Naive B cell (primary cell): Measurements from ENCODE around the gene STXBP6. TPM values are rescaled to one million over a fixed set of nuclear protein-coding genes. Genes with fewer than 3 reads are reported as not detected.
"Not testable (repeated sequence)": the region's sequence is repeated elsewhere in the genome, so short reads cannot be mapped to it uniquely, and the experiment has no call there.

Experiments used
- ATAC-seq, 2 donors: fragments of 150-1000 bp; cut with Tn5 transposase; 2 replicates each; pipeline ENCODE4 v1.10.0; 2021; ENCODE audit warnings: low read depth in 2 of 2, mild to moderate bottlenecking in 2 of 2, moderate library complexity in 2 of 2
- DNase-seq: peaks from one replicate; pipeline ENCODE4 v3.0.0; 2022
- H3K27ac Mint-ChIP-seq, 6 donors: one replicate each; pipeline ENCODE4 v1.8.0; 2020 to 2022; ENCODE audit warnings: mild to moderate bottlenecking in 6 of 6, mixed read lengths in 6 of 6, moderate library complexity in 5 of 6, inconsistent platforms in 2 of 6
- H3K27me3 Mint-ChIP-seq, 3 donors: one replicate each; pipeline ENCODE4 v1.8.0; 2021 to 2022; ENCODE audit warnings: mixed read lengths in 3 of 3, mild to moderate bottlenecking in 1 of 3
- H3K36me3 Mint-ChIP-seq, 2 donors: one replicate each; pipeline ENCODE4 v1.8.0; 2020 to 2022; ENCODE audit warnings: mixed read lengths in 2 of 2, inconsistent platforms in 1 of 2, mild to moderate bottlenecking in 1 of 2
- H3K4me1 Mint-ChIP-seq, 3 donors: one replicate each; pipeline ENCODE4 v1.8.0; 2020 to 2022; ENCODE audit warnings: mixed read lengths in 3 of 3, inconsistent platforms in 1 of 3, mild to moderate bottlenecking in 1 of 3, moderate library complexity in 1 of 3
- H3K4me3 Mint-ChIP-seq, 8 donors: one replicate each; pipeline ENCODE4 v1.8.0; 2020 to 2022; ENCODE audit warnings: mild to moderate bottlenecking in 8 of 8, mixed read lengths in 8 of 8, moderate library complexity in 8 of 8, inconsistent platforms in 2 of 8
- H3K9me3 Mint-ChIP-seq, 7 donors: one replicate each; pipeline ENCODE4 v1.8.0; 2020 to 2022; ENCODE audit warnings: mixed read lengths in 7 of 7, mild to moderate bottlenecking in 5 of 7, inconsistent platforms in 2 of 7, moderate library complexity in 1 of 7
- polyA plus RNA-seq, 6 donors: library from polyadenylated mRNA; unstranded; fragments of 300-500 nt; fragmentation: Illumina TruSeq; gene quantifications; one replicate each; pipeline ENCODE4 v1.2.3, GENCODE V29; 2021; ENCODE audit warnings: low read depth in 6 of 6

STXBP6 gene
- polyA plus RNA-seq, 6 donors from 2014 or later = not detected

GRCh38 chr14:24947131-24947530 lies 102.8 kb downstream of the STXBP6 start:
- DNase-seq (no peak), ATAC-seq (no peak)
- Mint-ChIP-seq H3K27me3 (peaks cover 8 to 12% (median 10%) of the 10 kb centered on the region in 3 donors), H3K36me3 (no peaks in the 10 kb centered on the region), H3K4me1 (no peaks in the 10 kb centered on the region), H3K9me3 (peaks cover 0 to 8% (median 3%) of the 10 kb centered on the region in 7 donors), H3K27ac (no peak overlapping the region), H3K4me3 (no peak overlapping the region)

GRCh38 chr14:24944800-24945199 lies 105.1 kb downstream of the STXBP6 start:
- Mint-ChIP-seq H3K36me3 (no peaks in the 10 kb centered on the region), H3K4me3 (no peak overlapping the region), H3K27ac (peak overlapping the region in 1 of 6 donors; percentile 3), H3K9me3 (peaks cover 0 to 5% (median 2%) of the 10 kb centered on the region in 7 donors), H3K4me1 (no peaks in the 10 kb centered on the region), H3K27me3 (peaks cover 8 to 12% (median 10%) of the 10 kb centered on the region in 3 donors)
- ATAC-seq = no peak
- DNase-seq = no peak

- H3K27ac Mint-ChIP-seq = no peak overlapping the region
- H3K36me3 Mint-ChIP-seq = no peaks in the 10 kb centered on the region
- no peaks in the 10 kb centered on the region for H3K4me1 Mint-ChIP-seq
- ATAC-seq (no peak), DNase-seq (no peak)
- peaks cover 8 to 12% (median 10%) of the 10 kb centered on the region in 3 donors for H3K27me3 Mint-ChIP-seq
- H3K9me3 Mint-ChIP-seq = peaks cover 0 to 5% (median 2%) of the 10 kb centered on the region in 7 donors
- no peak overlapping the region for H3K4me3 Mint-ChIP-seq
These were observed 106.9 kb downstream of the STXBP6 start for GRCh38 chr14:24943024-24943423.

GRCh38 chr14:24941719-24942118 lies 108.2 kb downstream of the STXBP6 start:
- H3K27me3 Mint-ChIP-seq = peaks cover 5 to 7% (median 7%) of the 10 kb centered on the region in 3 donors
- no peak overlapping the region for H3K4me3 Mint-ChIP-seq
- H3K4me1 Mint-ChIP-seq = no peaks in the 10 kb centered on the region
- ATAC-seq (no peak), DNase-seq (no peak)
- peaks cover 0 to 5% (median 2%) of the 10 kb centered on the region in 7 donors for H3K9me3 Mint-ChIP-seq
- no peaks in the 10 kb centered on the region for H3K36me3 Mint-ChIP-seq
- H3K27ac Mint-ChIP-seq = no peak overlapping the region

DNA sequence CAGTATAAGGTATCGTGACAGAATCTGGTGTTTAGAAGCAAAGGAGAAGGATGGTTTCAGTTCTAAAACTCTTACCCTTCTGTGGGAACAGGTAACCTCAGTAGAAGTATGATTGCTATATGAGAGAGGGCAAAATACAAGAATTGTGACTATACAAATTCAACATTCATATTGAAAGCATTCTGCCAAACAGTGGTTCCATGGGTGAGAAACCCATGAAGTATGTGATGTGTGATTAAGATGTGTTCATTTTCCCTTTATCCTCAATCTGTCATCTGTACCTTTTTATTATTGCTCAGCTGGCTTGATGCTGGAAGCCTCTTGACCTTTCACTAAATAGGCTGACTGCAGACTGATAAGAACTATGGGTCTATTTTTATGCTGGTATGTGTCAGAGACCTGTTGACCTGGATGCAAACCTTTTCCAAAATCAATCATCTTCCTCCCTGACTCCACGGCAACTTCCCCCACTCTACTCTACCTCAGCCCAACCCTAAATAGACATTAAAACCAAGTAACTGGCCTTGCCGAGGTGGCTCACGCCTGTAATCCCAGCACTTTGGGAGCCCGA lies 109.6 kb downstream of the STXBP6 start:
- ATAC-seq (no peak), DNase-seq (no peak)
- peak overlapping the region in 1 of 8 donors; percentile 13 for H3K4me3 Mint-ChIP-seq
- no peaks in the 10 kb centered on the region for H3K4me1 Mint-ChIP-seq
- peaks cover 0 to 3% of the 10 kb centered on the region in 2 donors for H3K36me3 Mint-ChIP-seq
- H3K27me3 Mint-ChIP-seq = no peaks in the 10 kb centered on the region
- peak overlapping the region in 1 of 6 donors; percentile 22 for H3K27ac Mint-ChIP-seq
- peaks cover 0 to 7% (median 0%) of the 10 kb centered on the region in 7 donors for H3K9me3 Mint-ChIP-seq

GRCh38 chr14:24938593-24938992 lies 111.4 kb downstream of the STXBP6 start:
- Mint-ChIP-seq H3K9me3 (peaks cover 0 to 7% (median 0%) of the 10 kb centered on the region in 7 donors), H3K4me1 (no peaks in the 10 kb centered on the region), H3K36me3 (peaks cover 0 to 3% of the 10 kb centered on the region in 2 donors), H3K4me3 (no peak overlapping the region), H3K27me3 (no peaks in the 10 kb centered on the region), H3K27ac (no peak overlapping the region)
- no peak for ATAC-seq
- no peak for DNase-seq

- Mint-ChIP-seq H3K27me3 (peaks cover 3 to 9% (median 8%) of the 10 kb centered on the region in 3 donors), H3K4me3 (no peak overlapping the region), H3K36me3 (peaks cover 0 to 3% of the 10 kb centered on the region in 2 donors), H3K9me3 (peaks cover 0 to 7% (median 0%) of the 10 kb centered on the region in 7 donors), H3K4me1 (no peaks in the 10 kb centered on the region), H3K27ac (no peak overlapping the region)
- DNase-seq = no peak
- no peak for ATAC-seq
These were observed 112.6 kb downstream of the STXBP6 start for GRCh38 chr14:24937300-24937699.

- not testable (repeated sequence) for H3K4me3 Mint-ChIP-seq, ATAC-seq, DNase-seq, H3K36me3 Mint-ChIP-seq, H3K4me1 Mint-ChIP-seq, H3K27ac Mint-ChIP-seq, H3K9me3 Mint-ChIP-seq
- peaks cover 4 to 14% (median 8%) of the 10 kb centered on the region in 3 donors for H3K27me3 Mint-ChIP-seq
These were observed 113.2 kb downstream of the STXBP6 start for GRCh38 chr14:24936773-24937172.

DNA sequence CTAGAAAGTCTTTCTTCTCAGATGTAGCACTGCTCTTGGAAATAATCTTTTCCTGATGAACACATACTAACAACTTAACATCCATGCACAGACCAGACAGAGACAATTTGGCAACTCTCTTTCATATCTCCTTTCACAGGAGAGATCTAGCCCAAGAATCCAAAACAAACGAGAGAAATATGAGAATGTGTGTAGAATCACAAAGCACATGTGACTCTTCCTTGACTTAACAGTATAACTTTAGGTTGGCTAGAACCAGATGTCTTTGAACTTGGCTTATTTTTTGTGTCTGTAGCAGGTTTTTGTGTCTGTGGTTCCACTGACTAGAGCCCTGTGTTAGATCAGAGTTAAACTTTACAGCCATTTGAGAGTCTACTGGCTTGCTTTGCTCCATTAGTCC lies 114.2 kb downstream of the STXBP6 start:
- DNase-seq (no peak), ATAC-seq (no peak)
- Mint-ChIP-seq H3K27ac (no peak overlapping the region), H3K9me3 (peaks cover 0 to 7% (median 2%) of the 10 kb centered on the region in 7 donors), H3K36me3 (peaks cover 0 to 3% of the 10 kb centered on the region in 2 donors), H3K27me3 (peaks cover 8 to 20% (median 9%) of the 10 kb centered on the region in 3 donors), H3K4me3 (no peak overlapping the region), H3K4me1 (no peaks in the 10 kb centered on the region)

- Mint-ChIP-seq H3K36me3 (no peaks in the 10 kb centered on the region), H3K27ac (no peak overlapping the region), H3K27me3 (peaks cover 8 to 20% (median 16%) of the 10 kb centered on the region in 3 donors), H3K9me3 (peaks cover 0 to 3% (median 0%) of the 10 kb centered on the region in 7 donors), H3K4me1 (no peaks in the 10 kb centered on the region), H3K4me3 (no peak overlapping the region)
- DNase-seq = no peak
- no peak for ATAC-seq
These were observed 121.5 kb downstream of the STXBP6 start for GRCh38 chr14:24928386-24928900.

DNA sequence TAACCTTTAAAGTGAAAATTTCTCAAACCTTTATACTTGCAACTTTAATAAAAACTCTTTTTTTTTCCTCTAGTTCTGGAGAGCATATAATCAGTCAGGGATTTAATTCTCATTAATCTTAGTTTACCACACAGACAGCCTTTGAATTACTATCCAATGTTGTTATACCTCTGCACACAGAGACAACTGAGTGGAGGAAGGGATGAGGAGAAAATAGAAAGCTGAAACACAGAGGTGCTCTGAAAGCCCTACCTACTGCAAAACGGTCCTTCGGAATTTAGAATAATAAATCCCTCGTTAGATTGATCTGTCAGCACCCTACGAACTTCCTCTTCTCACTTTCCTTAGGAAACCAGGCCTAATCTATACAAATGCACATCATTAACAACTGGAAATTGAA lies 122.1 kb downstream of the STXBP6 start:
- Mint-ChIP-seq H3K27me3 (peaks cover 6 to 17% (median 16%) of the 10 kb centered on the region in 3 donors), H3K36me3 (no peaks in the 10 kb centered on the region), H3K4me1 (no peaks in the 10 kb centered on the region), H3K27ac (no peak overlapping the region), H3K4me3 (no peak overlapping the region), H3K9me3 (peaks cover 0 to 3% (median 0%) of the 10 kb centered on the region in 7 donors)
- DNase-seq (no peak), ATAC-seq (no peak)

DNA sequence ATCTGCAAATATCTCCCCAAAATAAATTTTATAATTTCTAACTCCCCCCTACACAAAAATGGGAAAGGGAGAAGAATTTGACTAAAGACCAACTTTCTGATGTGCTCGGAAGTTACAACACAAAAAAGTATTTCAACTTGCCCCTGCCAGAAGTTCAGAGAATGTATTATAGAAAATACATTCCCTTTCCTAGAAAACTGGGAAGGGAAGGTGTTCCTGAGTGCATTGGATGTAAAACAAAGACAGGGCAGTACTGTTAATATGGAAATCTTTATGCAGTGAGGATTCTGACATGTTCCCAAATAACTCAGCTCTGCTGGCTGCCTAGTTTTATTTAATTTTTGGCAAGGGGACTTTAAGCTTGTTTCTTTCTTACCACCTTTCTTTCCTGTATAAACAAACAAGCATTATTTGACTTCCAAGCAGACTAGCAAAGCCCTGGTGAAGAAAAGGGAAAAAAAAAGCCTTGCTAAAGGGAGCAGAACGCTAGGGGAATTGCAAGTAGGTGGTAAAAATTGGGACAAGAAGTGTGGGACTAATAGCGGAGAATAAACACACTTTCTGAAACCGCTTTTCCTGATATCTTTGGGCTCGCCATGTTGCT lies 124.1 kb downstream of the STXBP6 start:
- H3K27ac Mint-ChIP-seq = no peak overlapping the region
- H3K27me3 Mint-ChIP-seq = peaks cover 0 to 14% (median 12%) of the 10 kb centered on the region in 3 donors
- H3K4me3 Mint-ChIP-seq = no peak overlapping the region

DNA sequence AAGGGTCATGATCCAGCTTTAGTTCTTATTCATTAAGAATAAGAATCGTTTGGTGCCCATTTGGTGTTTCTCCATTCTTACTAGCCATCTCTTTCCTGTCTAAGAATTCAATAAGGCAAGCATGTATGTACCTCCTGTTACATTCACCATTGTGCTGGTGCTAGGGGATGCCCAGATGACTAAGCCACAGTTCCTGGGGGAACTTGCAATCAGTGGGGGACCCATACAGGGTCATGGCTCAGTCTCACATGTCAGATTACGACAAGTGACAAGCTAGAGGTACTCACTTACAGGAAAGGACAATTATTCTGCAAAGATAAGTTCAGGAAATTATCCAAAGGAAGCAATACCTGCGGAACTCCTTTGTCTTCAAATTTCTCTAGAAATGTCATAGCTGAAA lies 125.4 kb downstream of the STXBP6 start:
- DNase-seq = no peak
- peaks cover 0 to 4% (median 0%) of the 10 kb centered on the region in 7 donors for H3K9me3 Mint-ChIP-seq
- H3K27ac Mint-ChIP-seq = no peak overlapping the region
- no peaks in the 10 kb centered on the region for H3K36me3 Mint-ChIP-seq
- no peak overlapping the region for H3K4me3 Mint-ChIP-seq
- no peaks in the 10 kb centered on the region for H3K4me1 Mint-ChIP-seq
- H3K27me3 Mint-ChIP-seq = peaks cover 0 to 22% (median 15%) of the 10 kb centered on the region in 3 donors
- no peak for ATAC-seq

More for the DNA sequence above, 124.1 kb downstream of the STXBP6 start:
- no peak for DNase-seq
- Mint-ChIP-seq H3K4me1 (no peaks in the 10 kb centered on the region), H3K36me3 (no peaks in the 10 kb centered on the region), H3K9me3 (peaks cover 0 to 4% (median 0%) of the 10 kb centered on the region in 7 donors)
- ATAC-seq = no peak

DNA sequence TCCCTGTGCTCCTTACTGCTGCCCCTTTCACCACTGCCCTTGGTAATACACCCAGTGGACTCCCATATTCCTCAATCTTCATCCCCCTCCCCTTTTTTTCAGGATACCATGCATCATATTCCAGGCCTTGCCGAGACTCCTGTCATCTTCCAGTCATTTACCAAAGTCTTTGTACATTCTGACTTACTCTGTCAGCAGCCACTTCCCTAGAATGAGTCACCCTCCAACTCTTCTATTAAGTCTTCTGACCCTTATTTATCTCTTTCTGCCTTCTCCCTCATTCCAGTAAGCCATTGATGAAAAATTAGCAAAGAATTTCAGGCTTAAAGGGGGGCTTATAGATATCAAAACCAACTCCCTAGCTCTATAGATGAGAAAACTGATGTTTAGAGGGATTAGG lies 128.0 kb downstream of the STXBP6 start:
- peaks cover 8 to 25% (median 9%) of the 10 kb centered on the region in 3 donors for H3K27me3 Mint-ChIP-seq
- DNase-seq = no peak
- no peak overlapping the region for H3K27ac Mint-ChIP-seq
- no peak for ATAC-seq
- no peaks in the 10 kb centered on the region for H3K36me3 Mint-ChIP-seq
- H3K4me1 Mint-ChIP-seq = no peaks in the 10 kb centered on the region
- peaks cover 0 to 4% (median 0%) of the 10 kb centered on the region in 7 donors for H3K9me3 Mint-ChIP-seq
- H3K4me3 Mint-ChIP-seq = no peak overlapping the region
